ENCODE measurements around the gene PCGF3.
"Not testable (repeated sequence)": the region's sequence is repeated elsewhere in the genome, so short reads cannot be mapped to it uniquely, and the experiment has no call there.

The PCGF3 gene

DNA sequence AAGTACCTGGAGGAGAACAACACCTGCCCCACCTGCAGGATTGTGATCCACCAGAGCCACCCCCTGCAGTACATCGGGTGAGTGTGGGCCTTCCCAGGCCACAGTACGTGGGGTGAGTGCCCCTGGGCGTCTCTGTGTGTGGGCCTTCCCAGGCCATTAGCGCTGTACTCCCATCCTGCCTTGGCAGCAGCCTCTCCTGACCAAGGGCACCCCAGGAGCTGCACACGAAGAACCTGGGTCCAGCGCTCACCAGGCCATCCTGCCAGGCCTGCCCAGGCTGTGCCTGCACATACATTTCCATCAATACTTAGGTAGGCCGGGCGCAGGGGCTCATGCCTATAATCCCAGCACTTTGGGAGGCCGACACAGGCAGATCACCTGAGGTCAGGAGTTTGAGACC, 29.3 kb downstream of the PCGF3 start:
- no peak overlapping the region for H2AFZ ChIP-seq (ENCODE audit: low read length)
- 0 out of 2 replicates have a peak, but pooled peaks cover 4% of the 10 kb centered on the region for H3K79me2 ChIP-seq (ENCODE audit: insufficient read depth, low read length)
- no peaks in the 10 kb centered on the region for H4K20me1 ChIP-seq (ENCODE audit: insufficient read depth, low read length, poor library complexity, severe bottlenecking)
- H3K27me3 ChIP-seq (ENCODE audit: insufficient read depth, low read length, poor library complexity, severe bottlenecking) = no peaks in the 10 kb centered on the region
- no peak overlapping the region for H3K4me2 ChIP-seq (ENCODE audit: low read depth, low read length, poor library complexity, severe bottlenecking)
- no peak overlapping the region for H3K4me3 ChIP-seq (ENCODE audit: low read length, poor library complexity, severe bottlenecking)
- no peaks in the 10 kb centered on the region for H3K9me3 ChIP-seq (ENCODE audit: insufficient read depth, low read depth, low read length)
- no peak overlapping the region for H3K9ac ChIP-seq (ENCODE audit: low read depth, low read length, poor library complexity, severe bottlenecking)
- H3K9me2 ChIP-seq (replicated peaks; ENCODE audit: low read depth, low read length) = no peaks in the 10 kb centered on the region
- H3K36me3 ChIP-seq (ENCODE audit: insufficient read depth, low read length) = peaks cover 70% of the 10 kb centered on the region; the same call in 1 of the 2 replicates
- H3F3A ChIP-seq (ENCODE audit: low read depth) = no peaks in the 10 kb centered on the region
- H3K4me1 ChIP-seq (ENCODE audit: insufficient read depth, low read length, poor library complexity, severe bottlenecking) = no peaks in the 10 kb centered on the region
- TF ChIP-seq CTCF (conservative IDR thresholded peaks at IDR 0.05; ENCODE audit: low read length) = no peak
- no peak for TF ChIP-seq EZH2phosphoT487 (IDR thresholded peaks at IDR 0.05; ENCODE audit: borderline replicate concordance)

GRCh38 chr4:735583-735982, 30.0 kb downstream of the PCGF3 start:
- H3K4me2 ChIP-seq (ENCODE audit: low read depth, low read length, poor library complexity, severe bottlenecking) = no peak overlapping the region
- H3K4me3 ChIP-seq (ENCODE audit: low read length, poor library complexity, severe bottlenecking) = no peak overlapping the region

DNA sequence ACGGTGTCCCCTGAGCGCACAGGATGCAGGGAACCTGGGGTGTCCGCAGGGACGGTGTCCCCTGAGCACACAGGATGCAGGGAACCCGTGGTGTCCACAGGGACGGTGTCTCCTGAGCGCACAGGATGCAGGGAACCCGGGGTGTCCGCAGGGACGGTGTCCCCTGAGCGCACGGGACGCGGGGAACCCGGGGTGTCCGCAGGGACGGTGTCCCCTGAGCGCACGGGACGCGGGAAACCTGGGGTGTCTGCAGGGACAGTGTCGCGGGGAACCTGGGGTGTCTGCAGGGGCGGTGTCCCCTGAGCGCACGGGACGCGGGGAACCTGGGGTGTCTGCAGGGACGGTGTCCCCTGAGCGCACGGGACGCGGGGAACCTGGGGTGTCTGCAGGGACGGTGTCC, 30.9 kb downstream of the PCGF3 start:
- peaks cover 73% of the 10 kb centered on the region; the same call in 1 of the 2 replicates for H3K36me3 ChIP-seq (ENCODE audit: insufficient read depth, low read length)
- H3F3A ChIP-seq (ENCODE audit: low read depth); H3K4me2 ChIP-seq (ENCODE audit: low read depth, low read length, poor library complexity, severe bottlenecking); H3K9me3 ChIP-seq (ENCODE audit: insufficient read depth, low read depth, low read length); H2AFZ ChIP-seq (ENCODE audit: low read length); H4K20me1 ChIP-seq (ENCODE audit: insufficient read depth, low read length, poor library complexity, severe bottlenecking); H3K9ac ChIP-seq (ENCODE audit: low read depth, low read length, poor library complexity, severe bottlenecking); H3K27me3 ChIP-seq (ENCODE audit: insufficient read depth, low read length, poor library complexity, severe bottlenecking); H3K9me2 ChIP-seq (replicated peaks; ENCODE audit: low read depth, low read length); H3K4me3 ChIP-seq (ENCODE audit: low read length, poor library complexity, severe bottlenecking); H3K4me1 ChIP-seq (ENCODE audit: insufficient read depth, low read length, poor library complexity, severe bottlenecking); H3K79me2 ChIP-seq (ENCODE audit: insufficient read depth, low read length): not testable (repeated sequence)

More at GRCh38 chr4:735583-735982, 30.0 kb downstream of the PCGF3 start:
- Histone ChIP-seq H3K27me3 (ENCODE audit: insufficient read depth, low read length, poor library complexity, severe bottlenecking) (no peaks in the 10 kb centered on the region), H3K36me3 (ENCODE audit: insufficient read depth, low read length) (peaks cover 74% of the 10 kb centered on the region; the same call in 1 of the 2 replicates), H4K20me1 (ENCODE audit: insufficient read depth, low read length, poor library complexity, severe bottlenecking) (no peaks in the 10 kb centered on the region), H3F3A (ENCODE audit: low read depth) (no peaks in the 10 kb centered on the region), H3K4me1 (ENCODE audit: insufficient read depth, low read length, poor library complexity, severe bottlenecking) (no peaks in the 10 kb centered on the region), H3K9me2 (replicated peaks; ENCODE audit: low read depth, low read length) (no peaks in the 10 kb centered on the region), H3K9me3 (ENCODE audit: insufficient read depth, low read depth, low read length) (no peaks in the 10 kb centered on the region), H2AFZ (ENCODE audit: low read length) (no peak overlapping the region), H3K9ac (ENCODE audit: low read depth, low read length, poor library complexity, severe bottlenecking) (no peak overlapping the region), H3K79me2 (ENCODE audit: insufficient read depth, low read length) (no peaks in the 10 kb centered on the region)
- TF ChIP-seq CTCF (conservative IDR thresholded peaks at IDR 0.05; ENCODE audit: low read length) (no peak), EZH2phosphoT487 (IDR thresholded peaks at IDR 0.05; ENCODE audit: borderline replicate concordance) (no peak)

DNA sequence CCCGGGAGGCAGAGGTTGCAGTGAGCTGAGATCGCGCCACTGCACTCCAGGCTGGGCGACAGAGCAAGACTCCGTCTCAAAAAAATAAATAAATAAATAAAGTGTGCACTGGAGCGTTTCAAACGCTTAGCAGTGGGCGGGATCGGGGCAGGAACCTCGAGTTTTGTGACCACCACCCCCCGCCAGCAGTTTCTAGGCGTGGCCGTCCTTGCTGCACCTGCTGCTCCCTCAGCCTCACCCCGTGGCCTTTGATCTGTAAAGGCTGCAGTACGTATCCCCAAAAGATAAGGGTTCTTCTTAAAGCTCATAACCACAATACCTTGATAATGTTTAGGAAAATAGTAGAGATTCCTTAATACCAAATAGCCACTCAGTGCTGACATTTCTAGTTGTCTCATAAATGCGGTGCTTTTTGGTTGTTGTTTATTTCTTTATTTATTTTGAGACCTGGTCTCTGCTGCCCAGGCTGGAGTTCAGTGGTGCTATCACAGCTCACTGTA, 33.2 kb downstream of the PCGF3 start:
- Histone ChIP-seq H4K20me1 (ENCODE audit: insufficient read depth, low read length, poor library complexity, severe bottlenecking) (no peaks in the 10 kb centered on the region), H3K36me3 (ENCODE audit: insufficient read depth, low read length) (peaks cover 56% of the 10 kb centered on the region; the same call in 1 of the 2 replicates), H3K9me3 (ENCODE audit: insufficient read depth, low read depth, low read length) (no peaks in the 10 kb centered on the region), H3K4me2 (ENCODE audit: low read depth, low read length, poor library complexity, severe bottlenecking) (no peak overlapping the region), H3K27me3 (ENCODE audit: insufficient read depth, low read length, poor library complexity, severe bottlenecking) (no peaks in the 10 kb centered on the region), H3F3A (ENCODE audit: low read depth) (0 out of 2 replicates have a peak, but pooled peaks cover 3% of the 10 kb centered on the region), H2AFZ (ENCODE audit: low read length) (no peak overlapping the region), H3K9ac (ENCODE audit: low read depth, low read length, poor library complexity, severe bottlenecking) (no peak overlapping the region), H3K4me1 (ENCODE audit: insufficient read depth, low read length, poor library complexity, severe bottlenecking) (no peaks in the 10 kb centered on the region), H3K79me2 (ENCODE audit: insufficient read depth, low read length) (no peaks in the 10 kb centered on the region), H3K4me3 (ENCODE audit: low read length, poor library complexity, severe bottlenecking) (no peak overlapping the region), H3K9me2 (replicated peaks; ENCODE audit: low read depth, low read length) (no peaks in the 10 kb centered on the region)
- TF ChIP-seq EZH2phosphoT487 (IDR thresholded peaks at IDR 0.05; ENCODE audit: borderline replicate concordance) (no peak), CTCF (conservative IDR thresholded peaks at IDR 0.05; ENCODE audit: low read length) (no peak)

All from Loucy (cell line).